HUES48 (cell line): ENCODE results near the gene BPIFB2.

Experiments
- H3K27ac ChIP-seq: one replicate; pipeline ENCODE4 v1.7.0; 2013; ENCODE audit warnings: low read depth, low read length, inconsistent platforms
- H3K27me3 ChIP-seq: 2 replicates; pipeline ENCODE4 v1.6.1; 2013; ENCODE audit warnings: mild to moderate bottlenecking, low read length; ENCODE audit not compliant: control insufficient read depth, insufficient read depth
- H3K36me3 ChIP-seq: 2 replicates; pipeline ENCODE4 v1.6.1; 2013; ENCODE audit warnings: low read length; ENCODE audit not compliant: control insufficient read depth, insufficient read depth
- H3K4me1 ChIP-seq: 2 replicates; pipeline ENCODE4 v1.6.1; 2013; ENCODE audit warnings: mild to moderate bottlenecking, low read length; ENCODE audit not compliant: control insufficient read depth, insufficient read depth
- H3K4me3 ChIP-seq: 2 replicates; pipeline ENCODE4 v1.5.1; 2013; ENCODE audit warnings: mild to moderate bottlenecking, low read depth, low read length
- H3K9ac ChIP-seq: 2 replicates; pipeline ENCODE4 v1.6.1; 2013; ENCODE audit warnings: mild to moderate bottlenecking, low read depth, low read length, moderate library complexity
- H3K9me3 ChIP-seq: 2 replicates; pipeline ENCODE4 v1.6.1; 2013; ENCODE audit warnings: low read length; ENCODE audit not compliant: control insufficient read depth, insufficient read depth

BPIFB2 gene

GRCh38 chr20:33070111-33071053 is 62.9 kb downstream of the BPIFB2 start:
- Histone ChIP-seq H3K27me3 (no peaks in the 10 kb centered on the region; the same call in 1 of the 2 replicates), H3K27ac (no peak overlapping the region), H3K9me3 (no peaks in the 10 kb centered on the region), H3K9ac (no peak overlapping the region), H3K4me1 (no peaks in the 10 kb centered on the region), H3K36me3 (no peaks in the 10 kb centered on the region), H3K4me3 (no peak overlapping the region)

- H3K36me3 ChIP-seq, result no peaks in the 10 kb centered on the region
- H3K9ac ChIP-seq, result no peak overlapping the region
- no peak overlapping the region for H3K27ac ChIP-seq
- no peaks in the 10 kb centered on the region; the same call in 1 of the 2 replicates for H3K27me3 ChIP-seq
- no peaks in the 10 kb centered on the region for H3K4me1 ChIP-seq
- H3K9me3 ChIP-seq, result no peaks in the 10 kb centered on the region
- H3K4me3 ChIP-seq, result no peak overlapping the region
These were observed 63.7 kb downstream of the BPIFB2 start for GRCh38 chr20:33071198-33071597.

- H3K27me3 ChIP-seq, result no peaks in the 10 kb centered on the region
- H3K9me3 ChIP-seq, result no peaks in the 10 kb centered on the region
- H3K4me1 ChIP-seq, result no peaks in the 10 kb centered on the region
- H3K4me3 ChIP-seq, result no peak overlapping the region
- H3K27ac ChIP-seq, result no peak overlapping the region
- H3K9ac ChIP-seq, result no peak overlapping the region
- H3K36me3 ChIP-seq, result no peaks in the 10 kb centered on the region
These were observed 64.9 kb downstream of the BPIFB2 start for GRCh38 chr20:33072362-33072761.

- H3K9ac ChIP-seq, result no peak overlapping the region
These were observed 65.3 kb downstream of the BPIFB2 start for GRCh38 chr20:33072813-33073212.

More at GRCh38 chr20:33072813-33073212, 65.3 kb downstream of the BPIFB2 start:
- Histone ChIP-seq H3K27ac (no peak overlapping the region), H3K4me3 (no peak overlapping the region), H3K36me3 (no peaks in the 10 kb centered on the region), H3K4me1 (no peaks in the 10 kb centered on the region), H3K9me3 (no peaks in the 10 kb centered on the region), H3K27me3 (no peaks in the 10 kb centered on the region)
